Gastrocnemius medialis (tissue), 4 donors: Measurements from ENCODE around the gene DCAF5. TPM values are rescaled to one million over a fixed set of nuclear protein-coding genes. Genes with fewer than 3 reads are reported as not detected.
"Not testable (repeated sequence)": the region's sequence is repeated elsewhere in the genome, so short reads cannot be mapped to it uniquely, and the experiment has no call there.

Source experiments
- ATAC-seq, 2 donors: fragments of 150-250 bp; one replicate each; pipeline ENCODE4 v1.9.1; 2016
- DNase-seq, 2 donors: peaks; one replicate each; pipeline ENCODE4 v3.0.0-alpha.2; 2019
- H3K27ac ChIP-seq, 4 donors: fragments of 200-600 bp; sonication (generic); 1 replicate in 1 of 4; 2 replicates in 3 of 4; pipeline ENCODE4 v1.5.1; 2016 to 2018; ENCODE audit warnings: mild to moderate bottlenecking in 2 of 4, moderate library complexity in 1 of 4
- H3K27me3 ChIP-seq, 3 donors: fragments of 200-600 bp; sonication (generic) in 2 of 3; 1 replicate in 1 of 3; 2 replicates in 2 of 3; pipeline versions ENCODE4 v1.5.1 to v1.6.0; 2016 to 2019; ENCODE audit warnings: mild to moderate bottlenecking in 1 of 3, moderate library complexity in 1 of 3
- H3K36me3 ChIP-seq, 2 donors: fragments of 200-600 bp; sonication (generic) in 1 of 2; one replicate each; pipeline ENCODE4 v1.5.1; 2017 to 2018
- H3K4me1 ChIP-seq, 2 donors: fragments of 200-600 bp; sonication (generic) in 1 of 2; one replicate each; pipeline ENCODE4 v1.5.1; 2016 to 2017; ENCODE audit warnings: mild to moderate bottlenecking in 2 of 2
- H3K4me3 ChIP-seq, 4 donors: fragments of 200-600 bp; sonication (generic) in 3 of 4; 1 replicate in 1 of 4; 2 replicates in 3 of 4; pipeline ENCODE4 v1.5.1; 2016 to 2019; ENCODE audit warnings: mild to moderate bottlenecking in 2 of 4
- H3K9me3 ChIP-seq, 3 donors: fragments of 200-600 bp; sonication (generic) in 2 of 3; 1 replicate in 1 of 3; 2 replicates in 2 of 3; pipeline ENCODE4 v1.5.1; 2016 to 2019
- POLR2A ChIP-seq, 2 donors: fragments of 450-650 bp; IDR thresholded peaks; one replicate each; pipeline ENCODE4 v1.6.1; 2017; ENCODE audit warnings: antibody characterized with exemption in 2 of 2, mild to moderate bottlenecking in 2 of 2, moderate library complexity in 2 of 2
- in situ Hi-C, 4 donors: fragments of 200-750 bp; cut with MboI; loops; one replicate each; pipeline versions ENCODE4 v1.15.0 to v1.8.0; 2017; ENCODE audit warnings: low sequenced_read_pairs in 4 of 4
- intact Hi-C: fragments of 100-400 bp; cut with DNase I; formaldehyde crosslinking; loops from one replicate; pipeline ENCODE4 v1.15.1; 2023; ENCODE audit warnings: low total_unique reads
- total RNA-seq, 4 donors: library from RNA; depleted of rRNA; stranded (reverse); fragments of >200 nt; gene quantifications; one replicate each; pipeline versions ENCODE4 v1.1.0 to v1.2.3, GENCODE V29; 2016
- TF ChIP-seq, protein P1 (sequence below), 5 experiments: fragments of 450-650 bp in 3 of 5; fragments of 200-600 bp in 2 of 5; sonication (generic) in 2 of 5; IDR thresholded peaks in 4 of 5; conservative IDR thresholded peaks in 1 of 5; 1 replicate in 4 of 5; 2 replicates in 1 of 5; pipeline ENCODE4 v1.5.1; 2016 to 2019; ENCODE audit warnings: antibody characterized with exemption in 5 of 5, mild to moderate bottlenecking in 3 of 5, moderate library complexity in 3 of 5

Gene DCAF5
- total RNA-seq, 4 donors from 2014 or later: 45.9 to 96.6 (median 66.8) TPM

DNA sequence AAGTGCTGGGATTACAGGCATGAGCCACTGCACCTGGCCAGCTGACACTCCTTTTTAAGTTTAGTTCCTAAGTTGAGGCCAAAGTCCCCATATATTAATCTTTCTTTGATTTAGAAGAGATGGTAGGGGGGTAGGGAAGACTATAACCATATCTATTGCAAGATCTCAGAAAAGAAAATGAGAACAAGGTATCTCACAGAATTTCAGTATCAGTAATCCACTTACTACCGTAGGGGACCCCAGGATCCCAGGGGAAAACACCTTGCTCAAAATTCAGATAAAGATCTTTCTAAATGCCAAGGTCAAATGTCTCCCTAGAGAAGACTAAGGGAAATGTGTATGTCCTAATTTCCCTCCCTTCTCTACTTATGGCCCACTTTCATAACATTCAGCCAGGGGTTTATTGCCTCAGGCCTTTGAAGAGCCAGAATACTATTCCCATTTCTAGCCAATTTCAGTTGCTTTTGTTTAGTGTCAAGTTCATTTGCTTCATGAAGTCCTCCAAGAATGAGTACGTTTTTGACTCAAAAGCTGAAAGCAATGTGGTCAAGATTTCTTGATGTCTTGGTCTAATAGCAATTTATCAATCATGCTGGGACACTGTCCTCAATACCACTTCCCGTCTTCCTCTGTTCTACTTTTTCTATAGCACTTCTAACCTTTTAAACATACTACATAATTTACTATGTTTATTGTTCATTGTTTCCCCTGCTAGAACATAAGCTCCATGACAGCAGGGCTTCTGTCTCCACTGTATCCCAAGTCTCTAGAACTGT is 86.3 kb downstream of the DCAF5 start:
- Histone ChIP-seq H3K27me3 (no peaks in the 10 kb centered on the region), H3K4me1 (no peaks in the 10 kb centered on the region), H3K4me3 (no peak overlapping the region), H3K36me3 (peaks cover 0 to 19% of the 10 kb centered on the region in 2 donors), H3K27ac (no peak overlapping the region), H3K9me3 (no peaks in the 10 kb centered on the region)
- intact Hi-C loops (no loop called here), in situ Hi-C loops (no loop called here)
- DNase-seq (no peak), ATAC-seq (no peak)
- no peak for TF ChIP-seq POLR2A (IDR thresholded peaks at IDR 0.05)
- TF ChIP-seq, protein P1, sequence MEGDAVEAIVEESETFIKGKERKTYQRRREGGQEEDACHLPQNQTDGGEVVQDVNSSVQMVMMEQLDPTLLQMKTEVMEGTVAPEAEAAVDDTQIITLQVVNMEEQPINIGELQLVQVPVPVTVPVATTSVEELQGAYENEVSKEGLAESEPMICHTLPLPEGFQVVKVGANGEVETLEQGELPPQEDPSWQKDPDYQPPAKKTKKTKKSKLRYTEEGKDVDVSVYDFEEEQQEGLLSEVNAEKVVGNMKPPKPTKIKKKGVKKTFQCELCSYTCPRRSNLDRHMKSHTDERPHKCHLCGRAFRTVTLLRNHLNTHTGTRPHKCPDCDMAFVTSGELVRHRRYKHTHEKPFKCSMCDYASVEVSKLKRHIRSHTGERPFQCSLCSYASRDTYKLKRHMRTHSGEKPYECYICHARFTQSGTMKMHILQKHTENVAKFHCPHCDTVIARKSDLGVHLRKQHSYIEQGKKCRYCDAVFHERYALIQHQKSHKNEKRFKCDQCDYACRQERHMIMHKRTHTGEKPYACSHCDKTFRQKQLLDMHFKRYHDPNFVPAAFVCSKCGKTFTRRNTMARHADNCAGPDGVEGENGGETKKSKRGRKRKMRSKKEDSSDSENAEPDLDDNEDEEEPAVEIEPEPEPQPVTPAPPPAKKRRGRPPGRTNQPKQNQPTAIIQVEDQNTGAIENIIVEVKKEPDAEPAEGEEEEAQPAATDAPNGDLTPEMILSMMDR (IDR thresholded peaks at IDR 0.05 in 4 of 5, conservative IDR thresholded peaks at IDR 0.05 in 1 of 5): no peak

DNA sequence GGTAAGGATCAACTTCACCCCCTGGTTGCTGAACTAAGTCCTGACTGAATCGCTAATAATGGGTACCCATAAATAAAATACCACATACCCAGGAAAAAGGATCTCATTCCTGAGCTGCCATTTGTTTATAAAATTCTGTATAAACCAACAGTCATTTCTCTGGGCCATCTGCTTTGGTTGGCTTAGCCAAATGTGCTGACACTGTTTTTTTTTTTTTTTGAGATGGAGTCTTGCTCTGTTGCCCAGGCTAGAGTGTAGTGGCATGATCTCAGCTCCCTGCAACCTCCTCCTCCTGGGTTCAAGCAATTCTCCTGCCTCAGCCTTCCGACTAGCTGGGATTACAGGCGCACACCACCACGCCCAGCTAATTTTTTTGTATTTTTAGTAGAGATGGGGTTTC is 87.0 kb downstream of the DCAF5 start:
- H3K27ac ChIP-seq, intact Hi-C loops, H3K27me3 ChIP-seq, in situ Hi-C loops, H3K9me3 ChIP-seq, H3K4me3 ChIP-seq, DNase-seq, ATAC-seq, H3K4me1 ChIP-seq: not testable (repeated sequence)
- peaks cover 0 to 26% of the 10 kb centered on the region in 2 donors for H3K36me3 ChIP-seq

DNA sequence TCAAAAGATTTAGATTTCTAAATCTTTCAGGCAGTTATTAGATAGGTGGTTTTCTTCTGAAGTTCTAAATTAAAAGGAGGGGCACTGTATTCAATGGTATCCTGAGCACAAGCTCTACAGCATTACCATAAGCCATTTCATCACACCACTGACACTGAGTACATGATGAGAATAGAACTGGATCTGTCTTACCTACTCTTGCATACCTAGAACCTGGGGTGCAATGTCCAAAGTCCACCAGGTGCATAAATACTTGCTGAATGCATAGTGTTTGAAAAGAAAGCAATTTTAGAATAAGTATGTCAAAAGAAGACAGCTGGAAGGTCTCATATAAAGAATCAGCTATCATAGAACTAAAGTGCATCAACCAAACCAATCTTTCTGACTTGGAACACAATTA is 88.3 kb downstream of the DCAF5 start:
- ATAC-seq (no peak), DNase-seq (no peak)
- H3K4me1 ChIP-seq: no peaks in the 10 kb centered on the region
- in situ Hi-C loops (no loop called here), intact Hi-C loops (no loop called here)
- peaks cover 0 to 27% of the 10 kb centered on the region in 2 donors for H3K36me3 ChIP-seq
- no peaks in the 10 kb centered on the region for H3K9me3 ChIP-seq
- TF ChIP-seq POLR2A (IDR thresholded peaks at IDR 0.05): no peak
- TF ChIP-seq, protein P1 (IDR thresholded peaks at IDR 0.05 in 4 of 5, conservative IDR thresholded peaks at IDR 0.05 in 1 of 5): no peak
- H3K27ac ChIP-seq: no peak overlapping the region
- H3K27me3 ChIP-seq: no peaks in the 10 kb centered on the region
- no peak overlapping the region for H3K4me3 ChIP-seq

DNA sequence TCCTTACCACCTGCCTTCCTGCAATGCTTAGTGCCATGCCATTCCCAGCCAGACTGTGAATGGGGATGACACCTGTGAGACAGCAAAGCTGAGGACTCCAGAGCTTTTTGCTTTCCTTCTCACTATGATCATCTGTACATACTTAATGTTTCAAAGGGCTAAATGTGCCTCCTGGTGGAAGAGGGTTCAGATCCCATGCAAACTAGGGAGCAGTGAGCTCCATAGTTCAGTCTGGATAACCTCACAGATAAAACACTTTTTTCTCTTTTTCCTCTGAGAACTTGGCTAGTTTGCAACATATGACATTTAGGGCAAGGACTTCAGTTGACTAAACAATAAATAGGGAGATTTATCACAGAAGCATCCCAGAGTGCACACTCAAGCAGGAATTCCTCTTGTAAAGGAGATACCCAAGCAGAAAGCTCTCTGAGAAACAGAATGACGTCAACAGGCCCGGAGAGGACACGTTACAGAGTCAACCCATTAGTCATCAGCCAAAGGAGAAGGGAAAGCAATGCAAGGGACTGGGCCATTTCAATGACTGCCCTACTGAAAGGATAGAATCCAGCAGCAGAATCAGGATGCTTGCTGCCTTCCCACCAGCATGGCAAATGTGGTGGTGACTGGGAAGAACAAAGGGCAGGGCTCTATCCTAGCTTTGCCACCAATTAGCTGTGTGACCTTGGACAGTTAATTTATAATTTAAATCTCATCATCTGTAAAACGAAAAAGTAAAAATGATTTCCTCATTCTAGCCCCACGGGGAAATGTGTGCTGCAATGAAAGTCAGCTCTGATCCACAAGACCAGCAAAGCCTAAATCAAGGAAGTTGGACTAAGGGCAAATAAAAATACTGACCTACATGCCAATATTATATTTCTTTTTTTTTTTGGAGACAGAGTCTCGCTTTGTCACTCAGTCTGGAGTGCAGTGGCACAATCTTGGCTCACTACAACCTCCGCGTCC is 93.0 kb downstream of the DCAF5 start:
- peaks cover 0 to 31% of the 10 kb centered on the region in 2 donors for H3K36me3 ChIP-seq
- ATAC-seq (peak; percentile 35 to 66), DNase-seq (peak in 1 of 2 donors; percentile 39)
- H3K4me3 ChIP-seq: no peak overlapping the region
- H3K27me3 ChIP-seq: no peaks in the 10 kb centered on the region
- peak overlapping the region in 2 of 4 donors; percentile 0 to 16 for H3K27ac ChIP-seq
- intact Hi-C loops: no loop called here
- TF ChIP-seq, protein P1 (IDR thresholded peaks at IDR 0.05 in 4 of 5, conservative IDR thresholded peaks at IDR 0.05 in 1 of 5): no peak
- no peak for TF ChIP-seq POLR2A (IDR thresholded peaks at IDR 0.05)
- peaks cover 0 to 10% of the 10 kb centered on the region in 2 donors for H3K4me1 ChIP-seq
- in situ Hi-C loops: no loop called here
- no peaks in the 10 kb centered on the region for H3K9me3 ChIP-seq
